Fibroblast of lung (primary cell): Measurements from ENCODE around the gene SLC6A19. TPM values are rescaled to one million over a fixed set of nuclear protein-coding genes. Genes with fewer than 3 reads are reported as not detected.

ENCODE experiments used
- DNase-seq, 2 donors: peaks; one replicate each; pipeline versions ENCODE4 v3.0.0 to v3.0.0-alpha.2; 2010; ENCODE audit warnings: low read depth in 2 of 2
- H2AFZ ChIP-seq: 2 replicates; pipeline ENCODE4 v1.5.1; 2012; ENCODE audit warnings: low read length, control low read depth, inconsistent platforms
- H3K27ac ChIP-seq: 2 replicates; pipeline ENCODE4 v1.5.1; 2011; ENCODE audit warnings: low read length, control low read depth; ENCODE audit not compliant: insufficient read depth
- H3K27me3 ChIP-seq: 2 replicates; pipeline ENCODE4 v1.5.1; 2011; ENCODE audit warnings: mild to moderate bottlenecking, low read length; ENCODE audit not compliant: control insufficient read depth, insufficient read depth
- H3K36me3 ChIP-seq: 2 replicates; pipeline ENCODE4 v1.5.1; 2011; ENCODE audit warnings: low read length; ENCODE audit not compliant: control insufficient read depth, insufficient read depth
- H3K4me1 ChIP-seq: 2 replicates; pipeline ENCODE4 v1.5.1; 2011; ENCODE audit warnings: low read length; ENCODE audit not compliant: control insufficient read depth, insufficient read depth; ENCODE audit errors: extremely low read depth
- H3K4me2 ChIP-seq: 2 replicates; pipeline ENCODE4 v1.5.1; 2011; ENCODE audit warnings: low read length, control low read depth; ENCODE audit not compliant: insufficient read depth; ENCODE audit errors: extremely low read depth
- H3K4me3 ChIP-seq, 4 experiments: fragments of 200-600 bp in 1 of 4; sonication (generic) in 1 of 4; replicated peaks in 1 of 4; 2 replicates each; pipeline ENCODE4 v1.5.1; 2011 to 2016; ENCODE audit warnings: low read length in 4 of 4, low read depth in 3 of 4, mild to moderate bottlenecking in 3 of 4, control low read depth in 2 of 4, inconsistent platforms in 1 of 4, mixed read lengths in 1 of 4; ENCODE audit not compliant: insufficient read depth in 1 of 4; ENCODE audit errors: control extremely low read depth in 1 of 4
- H3K79me2 ChIP-seq: 2 replicates; pipeline ENCODE4 v1.5.1; 2012; ENCODE audit warnings: mild to moderate bottlenecking, low read length, inconsistent platforms; ENCODE audit not compliant: control insufficient read depth, insufficient read depth
- H3K9ac ChIP-seq: 2 replicates; pipeline ENCODE4 v1.5.1; 2011; ENCODE audit warnings: mild to moderate bottlenecking, low read length, control low read depth; ENCODE audit not compliant: insufficient read depth
- H3K9me3 ChIP-seq: 2 replicates; pipeline ENCODE4 v1.5.1; 2012; ENCODE audit warnings: low read depth, low read length; ENCODE audit not compliant: control insufficient read depth, insufficient read depth
- H4K20me1 ChIP-seq: 2 replicates; pipeline ENCODE4 v1.5.1; 2011; ENCODE audit warnings: low read length; ENCODE audit not compliant: control insufficient read depth, insufficient read depth; ENCODE audit errors: extremely low read depth
- EZH2 ChIP-seq: IDR thresholded peaks from 2 replicates; pipeline ENCODE4 v1.5.1; 2012; ENCODE audit warnings: low read length, control low read depth, mild to moderate bottlenecking; ENCODE audit errors: missing control alignments
- polyA plus RNA-seq, 2 donors: library from polyadenylated mRNA; depleted of rRNA in 1 of 2; stranded (reverse) in 1 of 2; unstranded in 1 of 2; fragments of >200 nt; gene quantifications; 2 replicates each; pipeline ENCODE4 v1.2.1, GENCODE V29; 2011 to 2012; ENCODE audit warnings: missing spikeins in 1 of 2
- total RNA-seq: library from RNA; depleted of rRNA; stranded (reverse); fragments of >200 nt; gene quantifications from 2 replicates; pipeline ENCODE4 v1.2.1, GENCODE V29; 2014
- TF ChIP-seq, protein P1 (sequence below), 2 donors: IDR thresholded peaks in 1 of 2; conservative IDR thresholded peaks in 1 of 2; 1 replicate in 1 of 2; 2 replicates in 1 of 2; pipeline ENCODE4 v1.5.1; 2011 to 2012; ENCODE audit warnings: low read length in 2 of 2, control low read depth in 1 of 2, inconsistent platforms in 1 of 2, low read depth in 1 of 2, mild to moderate bottlenecking in 1 of 2

SLC6A19 gene
- total and polyA plus RNA-seq, 2 donors (not counting 1 experiment from before 2014, with no cell fraction given): not detected

DNA sequence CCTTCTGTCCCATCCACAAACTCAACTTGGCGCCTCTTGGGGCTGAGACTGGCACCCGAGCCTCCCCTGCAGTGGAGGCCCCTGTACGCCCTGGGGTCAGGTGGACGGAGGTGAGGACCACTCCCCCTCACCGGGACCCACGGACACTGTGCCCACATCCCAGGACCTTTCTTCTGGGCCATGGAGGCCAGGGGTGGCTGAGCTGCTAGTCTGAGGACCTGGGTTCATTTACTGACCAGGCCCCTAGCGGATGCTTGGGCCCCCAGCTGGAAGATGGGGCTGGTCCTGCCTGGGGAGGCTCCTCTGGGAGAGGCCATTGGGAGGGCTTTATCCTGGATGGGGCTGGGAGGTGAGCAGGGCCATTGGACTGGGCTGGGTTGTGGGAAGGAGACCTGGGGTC lies 16.9 kb upstream of the SLC6A19 start:
- H2AFZ ChIP-seq: no peak overlapping the region
- H3K9me3 ChIP-seq: no peaks in the 10 kb centered on the region
- no peak for TF ChIP-seq EZH2
- TF ChIP-seq, protein P1, sequence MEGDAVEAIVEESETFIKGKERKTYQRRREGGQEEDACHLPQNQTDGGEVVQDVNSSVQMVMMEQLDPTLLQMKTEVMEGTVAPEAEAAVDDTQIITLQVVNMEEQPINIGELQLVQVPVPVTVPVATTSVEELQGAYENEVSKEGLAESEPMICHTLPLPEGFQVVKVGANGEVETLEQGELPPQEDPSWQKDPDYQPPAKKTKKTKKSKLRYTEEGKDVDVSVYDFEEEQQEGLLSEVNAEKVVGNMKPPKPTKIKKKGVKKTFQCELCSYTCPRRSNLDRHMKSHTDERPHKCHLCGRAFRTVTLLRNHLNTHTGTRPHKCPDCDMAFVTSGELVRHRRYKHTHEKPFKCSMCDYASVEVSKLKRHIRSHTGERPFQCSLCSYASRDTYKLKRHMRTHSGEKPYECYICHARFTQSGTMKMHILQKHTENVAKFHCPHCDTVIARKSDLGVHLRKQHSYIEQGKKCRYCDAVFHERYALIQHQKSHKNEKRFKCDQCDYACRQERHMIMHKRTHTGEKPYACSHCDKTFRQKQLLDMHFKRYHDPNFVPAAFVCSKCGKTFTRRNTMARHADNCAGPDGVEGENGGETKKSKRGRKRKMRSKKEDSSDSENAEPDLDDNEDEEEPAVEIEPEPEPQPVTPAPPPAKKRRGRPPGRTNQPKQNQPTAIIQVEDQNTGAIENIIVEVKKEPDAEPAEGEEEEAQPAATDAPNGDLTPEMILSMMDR (conservative IDR thresholded peaks at IDR 0.05 in 1 of 2, IDR thresholded peaks at IDR 0.05 in 1 of 2; ENCODE audit: low read depth in 1 of 2, low read length in 2 of 2): no peak
- no peaks in the 10 kb centered on the region for H3K36me3 ChIP-seq
- no peak overlapping the region for H3K4me3 ChIP-seq
- no peaks in the 10 kb centered on the region for H3K27me3 ChIP-seq
- no peak for DNase-seq
- no peaks in the 10 kb centered on the region for H4K20me1 ChIP-seq
- H3K4me2 ChIP-seq: no peak overlapping the region
- no peaks in the 10 kb centered on the region for H3K4me1 ChIP-seq
- H3K27ac ChIP-seq: no peak overlapping the region
- H3K79me2 ChIP-seq: no peaks in the 10 kb centered on the region
- H3K9ac ChIP-seq: no peak overlapping the region

- H3K79me2 ChIP-seq: no peaks in the 10 kb centered on the region
- H4K20me1 ChIP-seq: no peaks in the 10 kb centered on the region
- H3K9me3 ChIP-seq: no peaks in the 10 kb centered on the region
- no peaks in the 10 kb centered on the region for H3K36me3 ChIP-seq
- H3K4me3 ChIP-seq: no peak overlapping the region
- no peak overlapping the region for H2AFZ ChIP-seq
- no peak overlapping the region for H3K4me2 ChIP-seq
- no peak overlapping the region for H3K9ac ChIP-seq
- no peak for TF ChIP-seq EZH2
- TF ChIP-seq, protein P1 (conservative IDR thresholded peaks at IDR 0.05 in 1 of 2, IDR thresholded peaks at IDR 0.05 in 1 of 2; ENCODE audit: low read depth in 1 of 2, low read length in 2 of 2): no peak
- no peaks in the 10 kb centered on the region for H3K4me1 ChIP-seq
- peaks cover under 1% of the 10 kb centered on the region for H3K27me3 ChIP-seq
- H3K27ac ChIP-seq: no peak overlapping the region
- no peak for DNase-seq
These were observed 16.3 kb upstream of the SLC6A19 start for GRCh38 chr5:1185038-1185627.

GRCh38 chr5:1185629-1186350 lies 15.6 kb upstream of the SLC6A19 start:
- H3K4me2 ChIP-seq: no peak overlapping the region
- no peaks in the 10 kb centered on the region for H3K79me2 ChIP-seq
- no peaks in the 10 kb centered on the region for H3K36me3 ChIP-seq
- H2AFZ ChIP-seq: no peak overlapping the region
- H4K20me1 ChIP-seq: no peaks in the 10 kb centered on the region
- H3K27ac ChIP-seq: no peak overlapping the region
- H3K4me3 ChIP-seq: no peak overlapping the region
- no peak overlapping the region for H3K9ac ChIP-seq
- TF ChIP-seq EZH2: no peak
- no peak for DNase-seq
- no peaks in the 10 kb centered on the region for H3K4me1 ChIP-seq
- H3K9me3 ChIP-seq: no peaks in the 10 kb centered on the region
- H3K27me3 ChIP-seq: peaks cover 3% of the 10 kb centered on the region
